GM12878 (cell line): Measurements from ENCODE around the gene KCND2. TPM values are rescaled to one million over a fixed set of nuclear protein-coding genes. Genes with fewer than 3 reads are reported as not detected.
A peak's percentile ranks its signal among the peaks of the same experiment; 100 is the strongest.

Source experiments
- EED ChIP-seq: sonication (generic); IDR thresholded peaks from 2 replicates; pipeline ENCODE4 v1.6.1; 2016; ENCODE audit warnings: antibody characterized with exemption, low read depth
- IKZF1 ChIP-seq: fragments of 450-650 bp; conservative IDR thresholded peaks from 2 replicates; pipeline ENCODE4 v1.6.1; 2017; ENCODE audit warnings: antibody characterized with exemption, mild to moderate bottlenecking
- MEF2B ChIP-seq: fragments of 450-650 bp; IDR thresholded peaks from 2 replicates; pipeline ENCODE4 v1.6.1; 2018; ENCODE audit warnings: mild to moderate bottlenecking, moderate library complexity; ENCODE audit not compliant: partially characterized antibody, poor library complexity, severe bottlenecking
- MTA2 ChIP-seq: fragments of 450-650 bp; IDR thresholded peaks from 2 replicates; pipeline ENCODE4 v1.6.1; 2016; ENCODE audit warnings: low read depth, mild to moderate bottlenecking, moderate library complexity
- NFIC ChIP-seq: IDR thresholded peaks from 2 replicates; pipeline ENCODE4 v1.6.1; 2012; ENCODE audit warnings: low read depth, mild to moderate bottlenecking, inconsistent platforms, low read length, moderate library complexity
- SPI1 ChIP-seq: IDR thresholded peaks from 2 replicates; pipeline ENCODE4 v1.6.1; 2011; ENCODE audit warnings: low read depth, mild to moderate bottlenecking, low read length, moderate library complexity, borderline replicate concordance; ENCODE audit not compliant: insufficient read depth
- SUZ12 ChIP-seq: fragments of 200-600 bp; sonication (generic); IDR thresholded peaks from one replicate; pipeline ENCODE4 v1.6.1; 2018; ENCODE audit warnings: antibody characterized with exemption, mild to moderate bottlenecking; ENCODE audit not compliant: unreplicated experiment
- TCF12 ChIP-seq: IDR thresholded peaks from 2 replicates; pipeline ENCODE4 v1.6.1; 2011; ENCODE audit warnings: low read depth, mild to moderate bottlenecking, low read length
- TCF7 ChIP-seq: IDR thresholded peaks from 2 replicates; pipeline ENCODE4 v1.6.1; 2014; ENCODE audit warnings: antibody characterized with exemption, borderline replicate concordance
- ZNF622 ChIP-seq: fragments of 450-650 bp; IDR thresholded peaks from 2 replicates; pipeline ENCODE4 v1.6.1; 2017; ENCODE audit warnings: mild to moderate bottlenecking, inconsistent platforms
- ZZZ3 ChIP-seq: IDR thresholded peaks from 2 replicates; pipeline ENCODE4 v1.6.1; 2011; ENCODE audit warnings: low read depth; ENCODE audit not compliant: control insufficient read depth, insufficient read length
- polyA plus RNA-seq, 11 experiments: library from polyadenylated mRNA; depleted of rRNA in 4 of 11; unstranded in 6 of 11; stranded (reverse) in 5 of 11; fragments of >200 nt; fragmentation: Nextera tagmentation in 4 of 11; fragmentation: Illumina TruSeq in 1 of 11; extraction: Ambion mirVana in 4 of 11; extraction: Trizol in 1 of 11; gene quantifications; 1 replicate in 1 of 11; 2 replicates in 10 of 11; pipeline versions ENCODE4 v1.2.1 to v1.2.3, GENCODE V29; 2011 to 2016; ENCODE audit warnings: inconsistent platforms in 2 of 11, missing spikeins in 2 of 11, low read depth in 1 of 11
- total RNA-seq, 4 experiments: library from RNA; depleted of rRNA in 3 of 4; stranded (reverse); fragments of >200 nt in 3 of 4; fragmentation: Illumina TruSeq in 1 of 4; extraction: Trizol in 1 of 4; gene quantifications; 2 replicates each; pipeline versions ENCODE4 v1.2.1 to v1.2.3, GENCODE V29; 2013 to 2021
- TF ChIP-seq, protein P1 (sequence below): fragments of 450-650 bp; IDR thresholded peaks from 2 replicates; pipeline ENCODE4 v1.6.1; 2017; ENCODE audit warnings: low read depth, mild to moderate bottlenecking, moderate library complexity
- TF ChIP-seq, protein P2 (sequence below): fragments of 450-650 bp; formaldehyde crosslinking; IDR thresholded peaks from 2 replicates; pipeline ENCODE4 v1.5.0; 2022; ENCODE audit warnings: mild to moderate bottlenecking, missing genetic modification characterization
- TF ChIP-seq, protein P3 (sequence below): fragments of 450-650 bp; conservative IDR thresholded peaks from 2 replicates; pipeline ENCODE4 v1.6.1; 2017; ENCODE audit warnings: mild to moderate bottlenecking, moderate library complexity
- TF ChIP-seq, protein P4 (sequence below): fragments of 450-650 bp; IDR thresholded peaks from 2 replicates; pipeline ENCODE4 v1.6.1; 2017; ENCODE audit warnings: borderline replicate concordance
- TF ChIP-seq, protein P5 (sequence below): fragments of 450-650 bp; IDR thresholded peaks from 2 replicates; pipeline ENCODE4 v1.6.1; 2017; ENCODE audit warnings: mild to moderate bottlenecking, moderate library complexity

The KCND2 gene
- total and polyA plus RNA-seq, 10 of the 15 experiments (the other 5 are each of a cell fraction or from before 2014, with no cell fraction given), result 3.6 to 22.3 (median 6.3) TPM

DNA sequence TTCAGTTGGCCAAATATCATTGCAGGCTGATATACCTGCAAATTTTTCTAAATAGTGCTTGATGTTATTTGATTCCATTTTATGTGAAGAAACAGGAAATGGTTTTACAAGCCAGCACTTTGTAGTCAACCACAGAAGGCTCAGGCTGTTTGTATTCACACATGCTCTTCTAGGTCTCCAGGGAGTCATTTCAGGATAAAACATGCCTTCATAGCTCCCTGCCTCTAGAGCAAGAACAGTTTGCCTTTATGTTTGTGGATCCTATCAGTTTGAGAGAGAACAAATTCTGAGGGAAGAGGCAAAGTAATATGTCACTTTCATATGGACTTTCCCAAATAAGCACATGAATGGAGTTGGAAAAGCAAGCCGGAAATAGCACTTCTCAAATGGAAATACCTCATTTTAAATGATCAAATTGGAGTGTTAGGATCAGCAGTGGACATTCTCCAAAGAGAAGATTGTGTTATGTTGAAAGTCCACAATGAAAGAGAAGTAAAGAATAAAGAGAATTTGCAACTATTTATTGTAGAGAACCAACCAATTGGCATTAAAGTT, 277.6 kb downstream of the KCND2 start (continued):
- TF ChIP-seq MEF2B (peak; percentile 85), TCF7 (0 out of 2 replicates have a peak, but pooled peaks have one; percentile 18), IKZF1 (peak; percentile 34; the same call in 1 of the 2 replicates), EED (0 out of 2 replicates have a peak, but pooled peaks have one; percentile 15), NFIC (no peak), SUZ12 (no peak), ZZZ3 (no peak), ZNF622 (no peak), SPI1 (peak; percentile 42; the same call in 1 of the 2 replicates), TCF12 (no peak), MTA2 (no peak)
- TF ChIP-seq, protein P1, sequence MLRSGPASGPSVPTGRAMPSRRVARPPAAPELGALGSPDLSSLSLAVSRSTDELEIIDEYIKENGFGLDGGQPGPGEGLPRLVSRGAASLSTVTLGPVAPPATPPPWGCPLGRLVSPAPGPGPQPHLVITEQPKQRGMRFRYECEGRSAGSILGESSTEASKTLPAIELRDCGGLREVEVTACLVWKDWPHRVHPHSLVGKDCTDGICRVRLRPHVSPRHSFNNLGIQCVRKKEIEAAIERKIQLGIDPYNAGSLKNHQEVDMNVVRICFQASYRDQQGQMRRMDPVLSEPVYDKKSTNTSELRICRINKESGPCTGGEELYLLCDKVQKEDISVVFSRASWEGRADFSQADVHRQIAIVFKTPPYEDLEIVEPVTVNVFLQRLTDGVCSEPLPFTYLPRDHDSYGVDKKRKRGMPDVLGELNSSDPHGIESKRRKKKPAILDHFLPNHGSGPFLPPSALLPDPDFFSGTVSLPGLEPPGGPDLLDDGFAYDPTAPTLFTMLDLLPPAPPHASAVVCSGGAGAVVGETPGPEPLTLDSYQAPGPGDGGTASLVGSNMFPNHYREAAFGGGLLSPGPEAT, result no peak
- TF ChIP-seq, protein P2, sequence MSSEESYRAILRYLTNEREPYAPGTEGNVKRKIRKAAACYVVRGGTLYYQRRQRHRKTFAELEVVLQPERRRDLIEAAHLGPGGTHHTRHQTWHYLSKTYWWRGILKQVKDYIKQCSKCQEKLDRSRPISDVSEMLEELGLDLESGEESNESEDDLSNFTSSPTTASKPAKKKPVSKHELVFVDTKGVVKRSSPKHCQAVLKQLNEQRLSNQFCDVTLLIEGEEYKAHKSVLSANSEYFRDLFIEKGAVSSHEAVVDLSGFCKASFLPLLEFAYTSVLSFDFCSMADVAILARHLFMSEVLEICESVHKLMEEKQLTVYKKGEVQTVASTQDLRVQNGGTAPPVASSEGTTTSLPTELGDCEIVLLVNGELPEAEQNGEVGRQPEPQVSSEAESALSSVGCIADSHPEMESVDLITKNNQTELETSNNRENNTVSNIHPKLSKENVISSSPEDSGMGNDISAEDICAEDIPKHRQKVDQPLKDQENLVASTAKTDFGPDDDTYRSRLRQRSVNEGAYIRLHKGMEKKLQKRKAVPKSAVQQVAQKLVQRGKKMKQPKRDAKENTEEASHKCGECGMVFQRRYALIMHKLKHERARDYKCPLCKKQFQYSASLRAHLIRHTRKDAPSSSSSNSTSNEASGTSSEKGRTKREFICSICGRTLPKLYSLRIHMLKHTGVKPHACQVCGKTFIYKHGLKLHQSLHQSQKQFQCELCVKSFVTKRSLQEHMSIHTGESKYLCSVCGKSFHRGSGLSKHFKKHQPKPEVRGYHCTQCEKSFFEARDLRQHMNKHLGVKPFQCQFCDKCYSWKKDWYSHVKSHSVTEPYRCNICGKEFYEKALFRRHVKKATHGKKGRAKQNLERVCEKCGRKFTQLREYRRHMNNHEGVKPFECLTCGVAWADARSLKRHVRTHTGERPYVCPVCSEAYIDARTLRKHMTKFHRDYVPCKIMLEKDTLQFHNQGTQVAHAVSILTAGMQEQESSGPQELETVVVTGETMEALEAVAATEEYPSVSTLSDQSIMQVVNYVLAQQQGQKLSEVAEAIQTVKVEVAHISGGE (CRISPR knock-in tag), result no peak
- TF ChIP-seq, protein P3, sequence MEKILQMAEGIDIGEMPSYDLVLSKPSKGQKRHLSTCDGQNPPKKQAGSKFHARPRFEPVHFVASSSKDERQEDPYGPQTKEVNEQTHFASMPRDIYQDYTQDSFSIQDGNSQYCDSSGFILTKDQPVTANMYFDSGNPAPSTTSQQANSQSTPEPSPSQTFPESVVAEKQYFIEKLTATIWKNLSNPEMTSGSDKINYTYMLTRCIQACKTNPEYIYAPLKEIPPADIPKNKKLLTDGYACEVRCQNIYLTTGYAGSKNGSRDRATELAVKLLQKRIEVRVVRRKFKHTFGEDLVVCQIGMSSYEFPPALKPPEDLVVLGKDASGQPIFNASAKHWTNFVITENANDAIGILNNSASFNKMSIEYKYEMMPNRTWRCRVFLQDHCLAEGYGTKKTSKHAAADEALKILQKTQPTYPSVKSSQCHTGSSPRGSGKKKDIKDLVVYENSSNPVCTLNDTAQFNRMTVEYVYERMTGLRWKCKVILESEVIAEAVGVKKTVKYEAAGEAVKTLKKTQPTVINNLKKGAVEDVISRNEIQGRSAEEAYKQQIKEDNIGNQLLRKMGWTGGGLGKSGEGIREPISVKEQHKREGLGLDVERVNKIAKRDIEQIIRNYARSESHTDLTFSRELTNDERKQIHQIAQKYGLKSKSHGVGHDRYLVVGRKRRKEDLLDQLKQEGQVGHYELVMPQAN, result no peak
- TF ChIP-seq, protein P4, sequence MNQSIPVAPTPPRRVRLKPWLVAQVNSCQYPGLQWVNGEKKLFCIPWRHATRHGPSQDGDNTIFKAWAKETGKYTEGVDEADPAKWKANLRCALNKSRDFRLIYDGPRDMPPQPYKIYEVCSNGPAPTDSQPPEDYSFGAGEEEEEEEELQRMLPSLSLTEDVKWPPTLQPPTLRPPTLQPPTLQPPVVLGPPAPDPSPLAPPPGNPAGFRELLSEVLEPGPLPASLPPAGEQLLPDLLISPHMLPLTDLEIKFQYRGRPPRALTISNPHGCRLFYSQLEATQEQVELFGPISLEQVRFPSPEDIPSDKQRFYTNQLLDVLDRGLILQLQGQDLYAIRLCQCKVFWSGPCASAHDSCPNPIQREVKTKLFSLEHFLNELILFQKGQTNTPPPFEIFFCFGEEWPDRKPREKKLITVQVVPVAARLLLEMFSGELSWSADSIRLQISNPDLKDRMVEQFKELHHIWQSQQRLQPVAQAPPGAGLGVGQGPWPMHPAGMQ, result no peak
- TF ChIP-seq, protein P5, sequence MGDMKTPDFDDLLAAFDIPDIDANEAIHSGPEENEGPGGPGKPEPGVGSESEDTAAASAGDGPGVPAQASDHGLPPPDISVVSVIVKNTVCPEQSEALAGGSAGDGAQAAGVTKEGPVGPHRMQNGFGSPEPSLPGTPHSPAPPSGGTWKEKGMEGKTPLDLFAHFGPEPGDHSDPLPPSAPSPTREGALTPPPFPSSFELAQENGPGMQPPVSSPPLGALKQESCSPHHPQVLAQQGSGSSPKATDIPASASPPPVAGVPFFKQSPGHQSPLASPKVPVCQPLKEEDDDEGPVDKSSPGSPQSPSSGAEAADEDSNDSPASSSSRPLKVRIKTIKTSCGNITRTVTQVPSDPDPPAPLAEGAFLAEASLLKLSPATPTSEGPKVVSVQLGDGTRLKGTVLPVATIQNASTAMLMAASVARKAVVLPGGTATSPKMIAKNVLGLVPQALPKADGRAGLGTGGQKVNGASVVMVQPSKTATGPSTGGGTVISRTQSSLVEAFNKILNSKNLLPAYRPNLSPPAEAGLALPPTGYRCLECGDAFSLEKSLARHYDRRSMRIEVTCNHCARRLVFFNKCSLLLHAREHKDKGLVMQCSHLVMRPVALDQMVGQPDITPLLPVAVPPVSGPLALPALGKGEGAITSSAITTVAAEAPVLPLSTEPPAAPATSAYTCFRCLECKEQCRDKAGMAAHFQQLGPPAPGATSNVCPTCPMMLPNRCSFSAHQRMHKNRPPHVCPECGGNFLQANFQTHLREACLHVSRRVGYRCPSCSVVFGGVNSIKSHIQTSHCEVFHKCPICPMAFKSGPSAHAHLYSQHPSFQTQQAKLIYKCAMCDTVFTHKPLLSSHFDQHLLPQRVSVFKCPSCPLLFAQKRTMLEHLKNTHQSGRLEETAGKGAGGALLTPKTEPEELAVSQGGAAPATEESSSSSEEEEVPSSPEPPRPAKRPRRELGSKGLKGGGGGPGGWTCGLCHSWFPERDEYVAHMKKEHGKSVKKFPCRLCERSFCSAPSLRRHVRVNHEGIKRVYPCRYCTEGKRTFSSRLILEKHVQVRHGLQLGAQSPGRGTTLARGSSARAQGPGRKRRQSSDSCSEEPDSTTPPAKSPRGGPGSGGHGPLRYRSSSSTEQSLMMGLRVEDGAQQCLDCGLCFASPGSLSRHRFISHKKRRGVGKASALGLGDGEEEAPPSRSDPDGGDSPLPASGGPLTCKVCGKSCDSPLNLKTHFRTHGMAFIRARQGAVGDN, result no peak
